GM18867 (cell line): ENCODE measurements around the gene ACTL10.
"Not testable (repeated sequence)": the region's sequence is repeated elsewhere in the genome, so short reads cannot be mapped to it uniquely, and the experiment has no call there.

ENCODE experiments used
- ATAC-seq: cut with Tn5 transposase; IDR thresholded peaks from one replicate; pipeline ENCODE4 v1.9.1; 2021; ENCODE audit warnings: mild to moderate bottlenecking, moderate library complexity; ENCODE audit not compliant: unreplicated experiment

The ACTL10 gene

DNA sequence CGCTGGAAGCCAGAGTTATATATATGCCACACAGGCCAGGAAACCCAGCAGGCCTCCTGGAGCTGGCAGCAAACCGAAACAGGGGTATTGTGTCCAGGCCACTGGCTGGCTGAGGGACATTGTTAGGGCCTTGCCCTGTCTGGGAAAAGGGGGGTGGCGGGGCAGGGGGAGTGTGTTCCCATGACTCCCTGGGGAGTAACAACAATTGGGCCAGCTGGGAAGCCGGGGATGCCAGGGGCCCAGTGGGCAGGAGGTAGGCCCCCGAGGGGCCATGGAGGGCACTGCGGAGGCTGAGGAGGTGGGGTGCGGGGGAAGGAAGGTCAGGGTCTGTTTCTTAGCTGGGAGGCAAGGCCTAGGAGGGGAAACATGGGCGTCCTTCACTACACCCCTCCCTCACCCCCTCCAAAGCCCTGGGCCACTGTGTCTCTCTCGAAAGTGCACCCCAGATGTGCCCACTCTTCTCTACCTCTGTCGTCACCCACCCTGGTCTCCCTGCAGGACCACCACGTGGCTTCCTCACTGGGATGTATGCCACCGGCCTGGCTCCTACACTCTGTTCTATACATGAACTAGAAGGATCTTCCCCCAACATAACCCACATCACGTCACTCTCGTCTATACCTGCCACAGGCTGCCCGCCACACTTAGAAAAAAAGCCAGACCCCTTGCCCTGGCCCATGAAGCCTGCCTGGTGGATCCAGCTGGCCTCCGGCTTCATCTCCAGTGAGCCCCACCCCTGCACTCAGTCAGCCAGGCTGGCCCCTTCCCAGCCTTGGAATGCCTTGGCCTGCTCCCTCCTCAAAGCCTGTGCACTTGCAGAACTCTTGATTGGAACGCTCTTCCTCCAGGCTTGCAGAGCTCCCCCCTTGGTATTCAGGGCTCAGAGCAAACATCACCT is 27.2 kb downstream of the ACTL10 start:
- no peak for ATAC-seq

DNA sequence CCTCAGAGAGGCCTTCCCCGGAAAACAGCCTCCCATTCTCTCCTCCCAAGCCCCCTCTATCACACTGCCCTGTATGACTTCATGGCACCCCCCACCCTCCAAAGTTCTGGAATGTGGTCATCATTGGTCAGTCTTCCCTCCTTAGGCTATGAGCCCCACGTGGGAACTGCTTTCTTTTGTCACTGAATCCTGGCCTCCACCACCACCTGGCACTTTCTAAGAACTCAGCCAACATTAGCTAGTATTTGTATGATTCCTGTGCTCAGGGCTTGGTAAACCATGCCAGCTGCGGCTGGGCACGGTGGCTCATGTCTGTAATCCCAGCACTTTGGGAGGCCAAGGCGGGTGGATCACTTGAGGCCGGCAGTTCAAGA is 27.9 kb downstream of the ACTL10 start:
- no peak for ATAC-seq

DNA sequence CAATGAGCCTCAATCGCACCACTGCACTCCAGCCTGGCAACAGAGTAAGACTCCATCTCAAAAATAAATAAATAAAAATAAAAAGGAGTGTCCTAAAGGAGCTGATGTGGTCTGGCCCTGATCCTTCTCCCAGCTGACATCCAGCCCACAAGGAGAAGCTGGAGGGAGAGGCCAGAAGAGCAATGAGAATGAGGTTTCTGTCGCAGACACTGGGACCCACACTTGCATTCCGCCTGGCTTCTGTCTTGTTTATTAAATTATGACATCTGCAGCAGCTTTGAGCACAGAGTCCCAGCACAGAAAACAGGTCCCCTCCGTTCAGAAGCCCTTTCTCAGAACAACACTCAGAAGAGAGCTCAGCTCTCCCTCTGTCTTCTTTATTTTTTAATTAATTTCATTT is 29.7 kb downstream of the ACTL10 start:
- ATAC-seq = no peak

GRCh38 chr20:33697129-33697528 is 30.4 kb downstream of the ACTL10 start:
- ATAC-seq = no peak

DNA sequence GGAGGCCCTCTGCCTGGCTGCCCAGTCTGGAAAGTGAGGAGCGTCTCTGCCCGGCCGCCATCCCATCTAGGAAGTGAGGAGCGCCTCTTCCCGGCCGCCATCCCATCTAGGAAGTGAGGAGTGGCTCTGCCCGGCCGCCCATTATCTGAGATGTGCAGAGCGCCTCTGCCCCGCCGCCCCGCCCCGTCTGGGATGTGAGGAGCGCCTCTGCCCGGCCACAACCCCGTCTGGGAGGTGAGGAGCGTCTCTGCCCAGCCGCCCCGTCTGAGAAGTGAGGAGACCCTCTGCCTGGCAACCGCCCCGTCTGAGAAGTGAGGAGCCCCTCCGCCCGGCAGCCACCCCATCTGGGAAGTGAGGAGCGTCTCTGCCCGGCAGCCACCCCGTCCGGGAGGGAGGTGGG is 32.2 kb downstream of the ACTL10 start:
- not testable (repeated sequence) for ATAC-seq

- not testable (repeated sequence) for ATAC-seq
These were observed 34.1 kb downstream of the ACTL10 start for GRCh38 chr20:33700696-33701441.

DNA sequence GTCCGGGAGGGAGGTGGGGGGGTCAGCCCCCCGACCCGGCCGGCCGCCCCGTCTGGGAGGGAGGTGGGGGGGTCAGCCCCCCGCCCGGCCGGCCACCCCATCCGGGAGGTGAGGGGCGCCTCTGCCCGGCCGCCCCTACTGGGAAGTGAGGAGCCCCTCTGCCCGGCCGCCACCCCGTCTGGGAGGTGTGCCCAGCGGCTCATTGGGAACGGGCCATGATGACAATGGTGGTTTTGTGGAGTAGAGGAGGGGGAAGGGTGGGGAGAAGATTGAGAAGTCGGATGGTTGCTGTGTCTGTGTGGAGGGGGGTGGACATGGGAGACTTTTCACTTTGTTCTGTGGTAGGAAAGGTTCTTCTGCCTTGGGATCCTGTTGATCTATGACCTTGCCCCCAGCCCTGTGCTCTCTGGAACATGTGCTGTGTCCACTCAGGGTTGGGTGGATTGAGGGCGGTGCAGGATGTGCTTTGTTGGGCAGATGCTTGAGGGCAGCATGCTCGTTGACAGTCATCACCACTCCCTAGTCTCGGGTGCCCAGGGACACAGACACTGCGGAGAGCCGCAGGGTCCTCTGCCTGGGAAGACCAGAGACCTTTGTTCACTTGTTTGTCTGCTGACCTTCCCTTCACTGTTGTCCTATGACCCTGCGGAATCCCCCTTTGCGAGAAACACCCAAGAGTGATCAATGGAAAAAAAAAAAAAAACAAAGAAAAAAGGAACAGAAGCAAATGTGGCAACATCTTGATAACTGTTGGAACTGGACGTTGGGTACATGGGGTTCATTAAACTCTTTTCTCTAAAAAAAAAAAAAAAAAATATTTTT is 35.1 kb downstream of the ACTL10 start:
- ATAC-seq = no peak

DNA sequence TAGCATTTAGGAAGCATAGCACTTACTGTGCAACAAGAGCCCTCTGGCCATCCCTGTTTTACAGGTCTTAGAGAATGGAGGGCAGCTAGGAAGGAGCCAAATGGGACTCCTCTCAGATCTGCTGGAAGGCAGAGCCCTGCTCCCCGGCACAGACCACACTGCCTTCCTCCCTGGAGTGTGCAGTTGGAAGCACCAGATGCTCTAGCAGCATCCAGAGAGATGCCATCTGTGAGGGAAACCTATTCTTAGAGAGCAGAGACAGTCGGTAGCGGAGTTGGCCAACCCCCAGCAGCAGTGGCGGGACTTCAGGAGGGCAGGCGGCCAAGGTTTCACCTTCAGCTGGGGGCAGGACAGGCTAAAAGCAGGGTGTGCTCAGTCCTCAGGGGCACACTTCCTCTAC is 36.1 kb downstream of the ACTL10 start:
- no peak for ATAC-seq

DNA sequence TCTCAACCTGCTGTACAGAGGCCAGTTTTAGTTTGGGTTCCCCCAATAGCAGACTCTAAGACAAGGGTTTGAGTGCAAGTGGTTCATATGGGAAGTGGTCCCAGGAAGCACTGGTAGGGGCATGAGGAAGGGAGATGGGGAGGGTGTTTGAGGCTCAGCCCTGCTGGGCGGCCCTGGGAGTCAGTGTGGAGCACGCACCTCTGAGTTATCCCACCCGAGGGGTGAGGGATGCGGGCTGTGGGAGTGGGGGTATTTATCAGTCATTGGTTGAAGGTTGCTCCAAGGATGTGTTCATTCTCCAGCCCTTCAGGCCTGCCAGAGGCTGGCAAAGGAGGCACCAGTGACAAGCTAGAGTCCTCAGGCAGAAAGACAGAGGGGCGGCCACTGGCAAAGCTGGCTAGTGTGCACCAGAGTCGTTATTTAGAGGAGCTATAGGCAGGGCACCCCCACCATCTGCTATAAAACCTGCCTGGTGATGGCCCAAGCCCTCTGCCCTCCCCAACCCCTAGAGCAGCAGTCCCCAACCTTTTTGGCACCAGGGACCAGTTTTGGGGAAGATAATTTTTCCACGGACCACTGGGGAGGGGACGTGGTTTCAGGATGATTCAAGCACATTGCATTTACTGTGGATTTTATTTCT is 36.9 kb downstream of the ACTL10 start:
- no peak for ATAC-seq

GRCh38 chr20:33704197-33704924 is 37.6 kb downstream of the ACTL10 start:
- no peak for ATAC-seq

DNA sequence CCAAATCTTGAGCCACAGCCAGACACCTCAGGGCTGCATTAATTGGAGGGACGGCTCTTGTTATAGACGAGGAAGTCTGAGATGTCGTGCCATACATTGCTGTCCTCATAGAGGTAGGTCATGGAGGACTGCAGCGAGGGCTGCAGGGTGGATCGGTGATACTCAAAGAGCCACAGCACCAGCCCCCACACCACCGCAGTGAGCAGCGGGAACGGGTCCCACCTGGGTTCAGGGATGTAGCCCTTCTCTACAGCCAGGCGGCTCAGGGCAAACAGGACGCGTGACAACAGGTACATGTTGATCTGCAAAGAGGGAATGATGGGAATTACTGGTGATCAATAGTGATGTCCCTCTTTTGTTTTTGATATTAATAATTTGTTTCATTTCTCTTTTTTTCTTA is 40.9 kb downstream of the ACTL10 start:
- ATAC-seq = no peak

DNA sequence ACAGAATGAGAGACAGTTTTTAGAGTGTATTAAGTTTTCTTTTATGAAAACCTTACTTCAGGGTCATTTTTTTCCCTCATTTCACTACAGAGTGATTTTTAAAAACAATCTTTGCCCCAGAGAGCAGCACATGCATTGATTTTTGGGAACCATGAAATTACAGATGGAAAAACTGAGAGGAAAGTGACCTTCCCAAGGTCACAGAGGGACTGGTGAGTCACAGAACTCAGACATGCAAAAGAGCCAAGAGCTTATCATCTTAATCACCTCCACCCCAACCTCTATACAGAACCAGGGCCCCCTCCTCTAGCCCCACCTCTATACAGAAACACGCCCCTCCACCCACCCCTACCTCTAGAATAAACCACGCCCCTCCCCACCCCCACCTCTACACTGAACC is 42.7 kb downstream of the ACTL10 start:
- ATAC-seq = no peak

DNA sequence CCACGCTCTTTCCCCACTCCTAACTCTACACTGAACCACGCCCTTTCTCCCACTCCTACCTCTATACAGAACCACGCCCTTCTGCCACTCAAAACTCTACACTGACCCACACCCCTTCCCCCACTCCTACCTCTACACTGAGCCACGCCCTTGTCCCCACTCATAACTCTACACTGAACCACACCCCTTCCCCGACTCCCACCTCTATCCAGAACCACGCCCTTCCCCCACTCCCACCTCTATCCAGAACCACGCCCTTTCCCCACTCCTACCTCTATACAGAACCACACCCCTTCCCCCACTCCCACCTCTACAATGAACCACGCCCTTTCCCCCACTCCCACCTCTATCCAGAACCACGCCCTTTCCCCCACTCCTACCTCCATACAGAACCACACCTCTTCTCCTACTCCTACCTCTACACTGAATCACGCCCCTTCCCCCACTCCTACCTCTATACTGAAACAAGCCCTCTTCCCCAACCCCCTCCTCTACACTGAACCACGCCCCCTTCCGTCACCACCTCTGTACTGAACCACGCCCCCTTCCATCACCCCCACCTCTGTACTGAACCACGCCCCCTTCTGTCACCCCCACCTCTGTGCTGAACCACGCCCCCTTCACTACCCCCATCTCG is 43.3 kb downstream of the ACTL10 start:
- ATAC-seq = no peak

DNA sequence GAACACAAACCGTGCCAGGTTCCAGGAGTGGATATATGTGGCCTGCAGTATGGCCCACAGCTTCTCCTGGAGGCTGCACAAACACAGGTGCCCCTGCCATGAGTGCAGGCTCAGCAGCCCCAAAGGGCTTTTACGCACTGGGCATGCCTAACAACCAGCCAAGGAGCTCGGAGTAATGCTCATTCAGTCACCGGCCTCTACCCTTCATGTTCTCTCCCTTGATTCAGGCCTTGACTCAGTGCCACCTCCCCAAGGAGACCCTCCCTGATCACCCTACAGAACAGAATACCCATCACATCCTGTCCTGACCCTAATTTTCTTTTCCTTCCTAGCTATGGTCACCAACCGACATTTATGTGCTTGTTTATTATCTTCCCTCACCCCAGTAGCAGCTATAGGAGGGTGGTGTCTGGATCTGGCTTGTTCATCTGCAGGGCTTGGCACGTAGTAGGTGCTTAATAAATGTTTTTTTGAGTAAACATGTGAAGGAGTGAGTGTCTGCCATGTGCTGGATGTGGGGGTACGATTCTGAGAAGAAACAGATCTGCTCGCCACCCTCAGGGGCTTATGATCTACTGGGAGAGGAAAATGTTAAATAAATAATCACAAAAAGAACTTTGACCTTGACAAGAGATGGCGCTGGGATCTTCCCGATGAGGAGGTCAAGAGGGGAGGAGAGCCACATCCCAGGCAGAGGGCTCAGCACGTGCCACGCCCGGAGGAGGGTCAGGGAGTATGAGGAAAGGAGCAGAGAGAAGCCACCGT is 44.1 kb downstream of the ACTL10 start:
- ATAC-seq = no peak

- ATAC-seq = no peak
These were observed 44.6 kb downstream of the ACTL10 start for GRCh38 chr20:33711446-33711738.

DNA sequence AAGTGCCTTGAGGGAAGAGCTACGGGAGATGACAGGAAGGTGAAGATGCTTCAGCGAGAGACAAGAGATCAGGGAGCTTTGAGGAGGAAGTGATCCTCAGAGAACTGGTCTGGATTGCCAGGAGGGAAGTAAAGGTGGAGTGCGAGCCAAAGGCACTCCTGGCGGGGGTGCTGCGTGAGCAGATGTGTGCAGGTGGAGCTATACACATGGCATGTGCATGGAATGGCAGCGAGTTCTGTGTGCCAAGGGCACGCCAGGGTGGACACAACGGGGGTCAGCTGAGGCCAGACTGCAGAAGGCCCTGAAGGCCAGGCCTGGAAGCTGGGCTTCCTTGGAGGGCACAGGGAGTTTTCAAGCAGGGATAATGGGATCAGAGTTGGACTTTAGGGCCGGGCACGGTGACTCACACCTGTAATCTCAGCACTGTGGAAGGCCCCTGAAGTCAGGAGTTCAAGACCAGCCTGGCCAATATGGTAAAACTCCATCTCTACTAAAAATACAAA is 47.2 kb downstream of the ACTL10 start:
- ATAC-seq = no peak

DNA sequence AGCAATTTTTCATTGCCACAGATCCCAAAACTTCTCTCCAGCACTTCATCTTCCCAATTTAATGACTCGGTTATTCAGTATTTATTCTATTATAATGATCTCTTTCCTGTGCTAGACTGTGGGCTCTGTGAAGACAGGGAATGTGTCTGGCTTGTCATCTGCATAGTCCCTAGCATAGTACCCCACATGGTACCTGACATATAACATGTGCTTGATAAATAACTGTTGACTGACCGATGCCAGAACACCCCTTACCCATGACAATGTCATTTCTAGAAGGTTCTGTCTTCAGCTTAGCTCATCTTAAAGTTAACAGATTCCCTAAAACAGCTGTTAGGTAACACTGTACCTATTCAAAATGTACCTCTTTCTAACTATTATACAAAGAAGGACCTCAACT is 49.8 kb downstream of the ACTL10 start:
- ATAC-seq = no peak
